ENCODE results near the gene TRIM68.

The TRIM68 gene

DNA sequence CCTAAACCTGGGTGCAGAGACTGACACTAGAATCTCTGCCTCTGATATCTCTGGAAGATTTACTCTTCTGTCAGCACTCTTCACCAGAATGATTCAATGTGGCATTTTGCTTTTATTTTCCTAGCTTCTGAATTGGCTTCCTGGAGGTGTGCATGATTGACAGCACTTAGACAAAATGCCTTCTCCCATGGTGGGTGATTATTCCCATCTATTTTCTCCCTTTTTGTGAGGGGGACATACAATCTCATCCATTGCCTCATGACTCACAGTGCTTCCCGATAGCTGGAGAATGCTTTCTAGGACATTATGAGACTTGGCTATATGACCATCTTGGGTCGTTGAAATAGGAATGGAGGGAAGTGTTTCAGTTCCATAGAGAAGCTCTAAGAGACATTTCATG, 4.0 kb upstream of the TRIM68 start:
- no peaks in the 10 kb centered on the region for H3K27me3 ChIP-seq (replicated peaks)
- no peak overlapping the region for H3K27ac ChIP-seq

GRCh38 chr11:4610258-4610935, 2.4 kb upstream of the TRIM68 start:
- DNase-seq, result no peak
- TF ChIP-seq CTCF (IDR thresholded peaks at IDR 0.05; ENCODE audit: low read depth, low read length, missing control alignments), result no peak
- in situ Hi-C loops (cut with HindIII; ENCODE audit: low pct_ligation_motif_present, low sequenced_read_pairs), result no loop called here
- Histone ChIP-seq H3K4me3 (ENCODE audit: low read depth, low read length) (no peak overlapping the region), H3K27ac (no peak overlapping the region), H3K27me3 (replicated peaks) (no peaks in the 10 kb centered on the region), H3K36me3 (replicated peaks) (no peaks in the 10 kb centered on the region)

More for the DNA sequence above, 4.0 kb upstream of the TRIM68 start:
- in situ Hi-C loops (cut with HindIII; ENCODE audit: low pct_ligation_motif_present, low sequenced_read_pairs), result no loop called here
- no peaks in the 10 kb centered on the region for H3K36me3 ChIP-seq (replicated peaks)
- no peak for DNase-seq
- TF ChIP-seq CTCF (IDR thresholded peaks at IDR 0.05; ENCODE audit: low read depth, low read length, missing control alignments), result no peak
- H3K4me3 ChIP-seq (ENCODE audit: low read depth, low read length), result no peak overlapping the region

- peak overlapping the region; percentile 79 for H3K4me3 ChIP-seq (ENCODE audit: low read depth, low read length)
- H3K27ac ChIP-seq, result no peak overlapping the region
- in situ Hi-C loops (cut with HindIII; ENCODE audit: low pct_ligation_motif_present, low sequenced_read_pairs), result no loop called here
- no peak for TF ChIP-seq CTCF (IDR thresholded peaks at IDR 0.05; ENCODE audit: low read depth, low read length, missing control alignments)
- H3K27me3 ChIP-seq (replicated peaks), result no peaks in the 10 kb centered on the region
- H3K36me3 ChIP-seq (replicated peaks), result no peaks in the 10 kb centered on the region
- no peak for DNase-seq
Measured at GRCh38 chr11:4607096-4607495, 935 bp downstream of the TRIM68 start.

- Histone ChIP-seq H3K27me3 (replicated peaks) (no peaks in the 10 kb centered on the region), H3K4me3 (ENCODE audit: low read depth, low read length) (no peak overlapping the region), H3K36me3 (replicated peaks) (no peaks in the 10 kb centered on the region), H3K27ac (no peak overlapping the region)
- DNase-seq, result no peak
- no peak for TF ChIP-seq CTCF (IDR thresholded peaks at IDR 0.05; ENCODE audit: low read depth, low read length, missing control alignments)
- in situ Hi-C loops (cut with HindIII; ENCODE audit: low pct_ligation_motif_present, low sequenced_read_pairs), result no loop called here
Measured at GRCh38 chr11:4606231-4607015, 1.6 kb downstream of the TRIM68 start.

GRCh38 chr11:4605057-4605456, 3.0 kb downstream of the TRIM68 start:
- Histone ChIP-seq H3K4me3 (ENCODE audit: low read depth, low read length) (no peak overlapping the region), H3K27ac (no peak overlapping the region), H3K36me3 (replicated peaks) (peaks cover 7% of the 10 kb centered on the region), H3K27me3 (replicated peaks) (no peaks in the 10 kb centered on the region)
- no peak for TF ChIP-seq CTCF (IDR thresholded peaks at IDR 0.05; ENCODE audit: low read depth, low read length, missing control alignments)
- DNase-seq, result no peak
- in situ Hi-C loops (cut with HindIII; ENCODE audit: low pct_ligation_motif_present, low sequenced_read_pairs), result no loop called here
